Heart left ventricle (tissue), 13 donors: ENCODE measurements around the gene CCDC187.

Source experiments
- POLR2A ChIP-seq, 2 donors: fragments of 450-650 bp; IDR thresholded peaks; one replicate each; pipeline ENCODE4 v1.6.1; 2017; ENCODE audit warnings: antibody characterized with exemption in 2 of 2, mild to moderate bottlenecking in 2 of 2, moderate library complexity in 2 of 2
- TF ChIP-seq, protein P1 (sequence below), 12 donors: fragments of 200-600 bp; sonication (generic) in 4 of 12; IDR thresholded peaks; one replicate each; pipeline versions ENCODE4 v1.5.0 to v1.8.0; 2018 to 2022; ENCODE audit warnings: antibody characterized with exemption in 12 of 12, mild to moderate bottlenecking in 5 of 12
- donor health status: ischemic (EF 13 %, LVEDD 7.1; RV severe dilation, severe dysfunction).
- donor health status: DM: no; HTN: yes; CAD: no.
- donor health status: DM: no; HTN: no; CAD: no.
- donor health status: ischemic (EF 25% LVEDD 6.9; RV normal size, moderate dysfunction).
- donor health status: ischemic (EF 25% LVEDD 5.7; RV mildly dilated, moderate dysfunction).
- donor health status: ischemic (EF 35%, LVEDD 5.7; RV mildly dilated, moderate dysfunction).
- donor health status: nonischemic (EF 11% LVEDD 7.7; RV severe dilation, severe dysfunction).
- donor health status: DM: yes; HTN: yes; CAD: no.
- donor health status: PGD.
- donor health status: ischemic (EF 29% LVEDD 5.4; RV normal size, mild dysfunction).
- donor health status: nonischemic (EF 23%, LVEDD 6.1; RV moderate dilation, normal function).

DNA sequence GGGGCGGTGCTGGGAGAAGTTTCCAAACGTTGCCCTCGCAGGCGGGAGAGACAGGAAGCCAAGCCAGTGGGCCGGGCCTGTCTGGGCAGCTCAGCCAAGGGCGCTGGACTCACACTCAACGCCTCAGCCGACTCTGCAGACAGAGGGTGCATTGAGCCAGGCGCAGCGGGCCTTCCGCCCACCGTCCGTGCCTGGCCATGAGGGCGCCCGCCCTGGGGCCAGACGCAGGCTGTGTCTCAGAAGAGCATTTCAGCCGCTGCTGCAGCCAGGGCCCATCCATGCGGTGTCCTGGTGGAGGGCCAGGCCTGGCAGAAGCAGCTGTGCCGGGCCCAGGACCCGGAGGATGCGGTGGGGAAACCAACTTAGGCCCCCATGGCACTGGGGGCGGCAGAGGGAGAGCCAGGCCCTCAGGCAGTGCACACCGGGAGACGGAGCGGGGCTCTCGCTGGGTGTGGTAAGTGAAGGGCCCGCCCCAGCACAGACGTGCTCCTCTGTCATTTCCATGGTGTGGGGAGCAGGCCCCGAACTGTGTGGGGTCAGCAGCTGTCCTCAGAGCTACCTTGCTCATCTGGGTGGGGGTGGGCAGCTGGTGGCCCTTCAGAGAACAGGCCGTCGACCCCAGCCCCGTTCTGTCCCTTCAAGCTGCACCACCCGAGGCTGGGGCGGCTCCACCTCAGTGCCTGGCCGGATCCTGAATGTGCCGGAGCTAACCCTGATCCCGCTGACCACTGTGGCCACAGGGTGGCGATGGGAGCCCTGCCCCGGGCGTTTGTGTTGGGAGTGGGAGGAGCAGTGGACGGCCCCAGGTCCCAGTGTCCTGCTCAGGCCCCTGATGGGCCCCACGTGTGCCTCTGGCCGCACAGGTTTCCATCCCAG, 41.6 kb upstream of the CCDC187 start:
- TF ChIP-seq POLR2A (IDR thresholded peaks at IDR 0.05): no peak
- TF ChIP-seq, protein P1, sequence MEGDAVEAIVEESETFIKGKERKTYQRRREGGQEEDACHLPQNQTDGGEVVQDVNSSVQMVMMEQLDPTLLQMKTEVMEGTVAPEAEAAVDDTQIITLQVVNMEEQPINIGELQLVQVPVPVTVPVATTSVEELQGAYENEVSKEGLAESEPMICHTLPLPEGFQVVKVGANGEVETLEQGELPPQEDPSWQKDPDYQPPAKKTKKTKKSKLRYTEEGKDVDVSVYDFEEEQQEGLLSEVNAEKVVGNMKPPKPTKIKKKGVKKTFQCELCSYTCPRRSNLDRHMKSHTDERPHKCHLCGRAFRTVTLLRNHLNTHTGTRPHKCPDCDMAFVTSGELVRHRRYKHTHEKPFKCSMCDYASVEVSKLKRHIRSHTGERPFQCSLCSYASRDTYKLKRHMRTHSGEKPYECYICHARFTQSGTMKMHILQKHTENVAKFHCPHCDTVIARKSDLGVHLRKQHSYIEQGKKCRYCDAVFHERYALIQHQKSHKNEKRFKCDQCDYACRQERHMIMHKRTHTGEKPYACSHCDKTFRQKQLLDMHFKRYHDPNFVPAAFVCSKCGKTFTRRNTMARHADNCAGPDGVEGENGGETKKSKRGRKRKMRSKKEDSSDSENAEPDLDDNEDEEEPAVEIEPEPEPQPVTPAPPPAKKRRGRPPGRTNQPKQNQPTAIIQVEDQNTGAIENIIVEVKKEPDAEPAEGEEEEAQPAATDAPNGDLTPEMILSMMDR (IDR thresholded peaks at IDR 0.05): peak in 11 of 12 donors; percentile 19 to 69 (median 53)
